ENCODE measurements around the gene NR2F2. TPM values are rescaled to one million over a fixed set of nuclear protein-coding genes. Genes with fewer than 3 reads are reported as not detected.

Gene NR2F2
- total RNA-seq (2014; rRNA removed; shearing (Covaris generic)): 13.2 and 18.7 TPM in 2 replicates

- peak; percentile 99 for DNase-seq (ENCODE audit: low read depth)
These were observed at the start of gene NR2F2 for GRCh38 chr15:96330450-96331143. NR2F2 (plus strand) TSS chr15:96330700; CDS start chr15:96332106, 1,406 bp downstream.

- peak; percentile 99 for DNase-seq (ENCODE audit: low read depth)
These were observed 45.2 kb upstream of the NR2F2 start for GRCh38 chr15:96285305-96285704.

GRCh38 chr15:96285729-96286254, 44.7 kb upstream of the NR2F2 start:
- no peak for DNase-seq (ENCODE audit: low read depth)

GRCh38 chr15:96290679-96291078, 39.8 kb upstream of the NR2F2 start:
- no peak for DNase-seq (ENCODE audit: low read depth)

GRCh38 chr15:96292635-96293034, 37.9 kb upstream of the NR2F2 start:
- DNase-seq (ENCODE audit: low read depth): no peak

GRCh38 chr15:96293441-96293840, 37.1 kb upstream of the NR2F2 start:
- no peak for DNase-seq (ENCODE audit: low read depth)

GRCh38 chr15:96294766-96295165, 35.7 kb upstream of the NR2F2 start:
- DNase-seq (ENCODE audit: low read depth): no peak

GRCh38 chr15:96296264-96296663, 34.2 kb upstream of the NR2F2 start:
- DNase-seq (ENCODE audit: low read depth): peak; percentile 89

GRCh38 chr15:96297783-96298182, 32.7 kb upstream of the NR2F2 start:
- no peak for DNase-seq (ENCODE audit: low read depth)

- DNase-seq (ENCODE audit: low read depth): no peak
These were observed 32.3 kb upstream of the NR2F2 start for GRCh38 chr15:96298217-96298616.

- no peak for DNase-seq (ENCODE audit: low read depth)
These were observed 29.7 kb upstream of the NR2F2 start for GRCh38 chr15:96300836-96301235.

- no peak for DNase-seq (ENCODE audit: low read depth)
These were observed 26.9 kb upstream of the NR2F2 start for GRCh38 chr15:96303503-96304056.

- no peak for DNase-seq (ENCODE audit: low read depth)
These were observed 25.7 kb upstream of the NR2F2 start for GRCh38 chr15:96304839-96305238.

- no peak for DNase-seq (ENCODE audit: low read depth)
These were observed 24.2 kb upstream of the NR2F2 start for GRCh38 chr15:96306321-96306720.

- no peak for DNase-seq (ENCODE audit: low read depth)
These were observed 22.6 kb upstream of the NR2F2 start for GRCh38 chr15:96307856-96308394.

GRCh38 chr15:96309143-96309660, 21.3 kb upstream of the NR2F2 start:
- DNase-seq (ENCODE audit: low read depth): no peak

- no peak for DNase-seq (ENCODE audit: low read depth)
These were observed 19.1 kb upstream of the NR2F2 start for GRCh38 chr15:96311256-96311955.

GRCh38 chr15:96311956-96312294, 18.6 kb upstream of the NR2F2 start:
- DNase-seq (ENCODE audit: low read depth): peak; percentile 43

GRCh38 chr15:96312641-96313335, 17.7 kb upstream of the NR2F2 start:
- no peak for DNase-seq (ENCODE audit: low read depth)

GRCh38 chr15:96314518-96314917, 16.0 kb upstream of the NR2F2 start:
- no peak for DNase-seq (ENCODE audit: low read depth)

- no peak for DNase-seq (ENCODE audit: low read depth)
These were observed 15.5 kb upstream of the NR2F2 start for GRCh38 chr15:96314963-96315362.
